WERI-Rb-1 (cell line): ENCODE results near the gene PLCH2.
A peak's percentile ranks its signal among the peaks of the same experiment; 100 is the strongest.

Experiments
- DNase-seq: peaks from one replicate; pipeline ENCODE4 v3.0.0-alpha.2; 2020
- H3K27ac ChIP-seq: fragments of 250-450 bp; sonication (Bioruptor Pico); 2 replicates; pipeline ENCODE4 v1.5.1; 2020; ENCODE audit warnings: mild to moderate bottlenecking, moderate library complexity
- H3K27me3 ChIP-seq: fragments of 250-450 bp; sonication (Bioruptor Pico); 2 replicates; pipeline ENCODE4 v1.5.1; 2021; ENCODE audit warnings: mild to moderate bottlenecking, low read depth, moderate library complexity; ENCODE audit not compliant: insufficient read depth, severe bottlenecking
- H3K36me3 ChIP-seq: fragments of 250-450 bp; sonication (Bioruptor Pico); 2 replicates; pipeline ENCODE4 v1.5.1; 2020; ENCODE audit warnings: mild to moderate bottlenecking, moderate library complexity
- H3K4me3 ChIP-seq: 2 replicates; pipeline ENCODE4 v1.5.1; 2011; ENCODE audit warnings: low read depth, mild to moderate bottlenecking, control low read depth, low read length
- H3K9me3 ChIP-seq: fragments of 250-450 bp; sonication (Bioruptor Pico); 2 replicates; pipeline ENCODE4 v1.5.1; 2021; ENCODE audit warnings: mild to moderate bottlenecking, moderate library complexity; ENCODE audit not compliant: severe bottlenecking
- TF ChIP-seq, protein P1 (sequence below): IDR thresholded peaks from 2 replicates; pipeline ENCODE4 v1.5.1; 2011; ENCODE audit warnings: low read depth, mild to moderate bottlenecking, control low read depth, inconsistent platforms, low read length

Gene PLCH2

DNA sequence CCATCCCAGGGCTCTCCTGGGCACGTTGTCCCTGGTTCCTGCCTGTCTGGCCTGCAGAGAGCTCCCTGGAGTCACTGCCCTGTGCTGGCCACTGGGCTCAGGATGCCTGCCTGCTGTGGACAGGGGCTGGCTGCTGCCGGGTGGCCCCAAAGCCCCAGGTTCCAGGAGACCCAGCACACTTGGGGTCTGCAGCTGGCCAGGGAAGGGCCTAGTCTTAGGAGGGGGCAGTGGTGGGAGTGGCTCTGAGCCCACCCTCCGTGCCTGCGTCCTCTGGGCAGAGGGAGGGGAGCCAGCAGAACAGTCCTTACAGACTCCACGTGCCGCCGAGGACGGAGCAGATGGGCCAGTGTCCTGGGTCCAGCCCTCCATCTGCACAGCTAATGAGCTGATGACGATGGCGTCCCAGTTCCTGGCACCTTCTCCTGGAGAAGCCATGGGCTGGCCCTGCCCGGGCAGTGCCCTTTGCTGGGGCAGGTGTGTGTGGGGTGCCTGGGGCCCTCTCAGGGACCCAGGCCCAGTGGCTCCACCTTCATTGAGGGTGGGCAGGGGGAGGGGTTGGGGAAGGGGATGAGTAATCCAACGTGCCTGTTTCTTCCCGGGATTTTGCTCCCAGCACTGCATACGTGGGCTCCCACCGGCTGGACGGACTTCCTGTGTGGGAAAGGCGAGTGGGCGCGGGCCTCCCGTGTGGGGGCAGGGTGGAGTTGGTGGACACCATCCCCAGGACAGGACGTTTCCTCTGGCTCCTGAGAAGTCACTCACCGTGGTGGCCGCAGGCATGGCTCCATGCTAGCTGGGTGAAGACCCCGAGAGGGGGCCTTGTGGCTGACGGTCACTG is 6.8 kb upstream of the PLCH2 start:
- Histone ChIP-seq H3K27ac (peak overlapping the region; percentile 98), H3K27me3 (no peaks in the 10 kb centered on the region), H3K9me3 (no peaks in the 10 kb centered on the region), H3K4me3 (no peak overlapping the region), H3K36me3 (peaks cover 8% of the 10 kb centered on the region)
- TF ChIP-seq, protein P1, sequence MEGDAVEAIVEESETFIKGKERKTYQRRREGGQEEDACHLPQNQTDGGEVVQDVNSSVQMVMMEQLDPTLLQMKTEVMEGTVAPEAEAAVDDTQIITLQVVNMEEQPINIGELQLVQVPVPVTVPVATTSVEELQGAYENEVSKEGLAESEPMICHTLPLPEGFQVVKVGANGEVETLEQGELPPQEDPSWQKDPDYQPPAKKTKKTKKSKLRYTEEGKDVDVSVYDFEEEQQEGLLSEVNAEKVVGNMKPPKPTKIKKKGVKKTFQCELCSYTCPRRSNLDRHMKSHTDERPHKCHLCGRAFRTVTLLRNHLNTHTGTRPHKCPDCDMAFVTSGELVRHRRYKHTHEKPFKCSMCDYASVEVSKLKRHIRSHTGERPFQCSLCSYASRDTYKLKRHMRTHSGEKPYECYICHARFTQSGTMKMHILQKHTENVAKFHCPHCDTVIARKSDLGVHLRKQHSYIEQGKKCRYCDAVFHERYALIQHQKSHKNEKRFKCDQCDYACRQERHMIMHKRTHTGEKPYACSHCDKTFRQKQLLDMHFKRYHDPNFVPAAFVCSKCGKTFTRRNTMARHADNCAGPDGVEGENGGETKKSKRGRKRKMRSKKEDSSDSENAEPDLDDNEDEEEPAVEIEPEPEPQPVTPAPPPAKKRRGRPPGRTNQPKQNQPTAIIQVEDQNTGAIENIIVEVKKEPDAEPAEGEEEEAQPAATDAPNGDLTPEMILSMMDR: no peak
- DNase-seq: peak; percentile 75

DNA sequence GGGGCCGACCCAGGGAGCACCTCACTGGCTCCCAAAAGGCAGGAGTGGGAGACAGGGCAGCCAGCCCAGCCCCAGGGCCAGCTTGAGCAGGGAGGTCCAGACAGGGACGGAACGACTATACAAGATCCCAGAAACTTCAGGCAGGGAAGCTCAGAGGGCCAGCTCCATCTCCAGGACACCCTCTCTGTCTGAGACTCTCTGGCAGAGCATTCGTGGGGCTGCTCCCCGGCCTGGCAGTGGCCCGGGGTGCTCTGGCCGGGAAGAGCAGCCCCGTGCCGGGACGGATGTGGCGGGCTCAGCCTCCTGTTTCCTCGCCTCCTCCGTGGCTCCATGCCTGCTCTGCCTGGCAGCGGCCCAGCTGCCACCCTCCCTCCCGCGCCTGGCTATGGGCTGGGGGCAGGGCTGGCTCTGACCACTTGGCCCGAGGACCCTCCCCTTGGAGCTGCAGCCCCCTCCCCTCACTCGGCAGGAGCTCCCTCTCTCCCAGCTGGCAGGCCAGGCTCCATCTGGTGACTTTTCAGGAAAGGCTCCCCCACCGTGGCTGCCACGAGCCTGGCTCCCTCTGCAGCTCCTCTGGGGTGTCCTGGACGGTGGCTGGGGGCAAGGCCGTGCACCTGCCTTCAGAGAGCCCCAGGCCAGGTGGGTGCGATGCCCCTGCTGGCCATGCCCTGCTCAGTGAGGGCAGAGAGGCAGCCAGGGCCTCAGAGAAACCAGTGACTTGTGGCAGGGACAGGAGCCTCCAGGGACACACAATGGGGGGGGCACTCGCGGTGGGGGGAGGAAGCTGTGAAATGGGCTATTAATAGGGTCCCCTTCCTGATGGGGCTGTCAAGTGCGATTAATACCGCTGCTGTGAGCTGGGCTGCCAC is 5.6 kb upstream of the PLCH2 start:
- H3K4me3 ChIP-seq: no peak overlapping the region
- no peaks in the 10 kb centered on the region for H3K27me3 ChIP-seq
- DNase-seq: peak; percentile 84
- peak overlapping the region; percentile 98 for H3K27ac ChIP-seq
- H3K36me3 ChIP-seq: peaks cover 8% of the 10 kb centered on the region
- TF ChIP-seq, protein P1: no peak
- H3K9me3 ChIP-seq: no peaks in the 10 kb centered on the region

DNA sequence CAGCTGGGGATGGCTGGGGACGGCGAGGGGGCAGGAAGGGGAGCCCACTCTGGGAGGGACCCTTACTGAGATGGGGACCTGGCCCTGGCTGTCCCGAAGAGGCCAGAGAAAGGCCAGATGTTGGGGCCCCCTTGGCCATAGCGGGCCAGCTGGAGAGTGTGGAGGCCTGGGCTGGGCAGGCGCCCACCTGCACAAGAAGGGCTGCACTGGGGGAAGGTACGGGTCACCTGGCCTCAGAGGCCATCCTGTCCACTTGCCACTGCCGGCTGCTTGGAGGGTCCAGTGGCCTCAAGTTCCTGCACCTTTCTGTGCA is 5.0 kb upstream of the PLCH2 start:
- H3K36me3 ChIP-seq: peaks cover 8% of the 10 kb centered on the region
- no peaks in the 10 kb centered on the region for H3K9me3 ChIP-seq
- no peak overlapping the region for H3K4me3 ChIP-seq
- H3K27ac ChIP-seq: peak overlapping the region; percentile 98
- TF ChIP-seq, protein P1: no peak
- no peaks in the 10 kb centered on the region for H3K27me3 ChIP-seq
- no peak for DNase-seq

DNA sequence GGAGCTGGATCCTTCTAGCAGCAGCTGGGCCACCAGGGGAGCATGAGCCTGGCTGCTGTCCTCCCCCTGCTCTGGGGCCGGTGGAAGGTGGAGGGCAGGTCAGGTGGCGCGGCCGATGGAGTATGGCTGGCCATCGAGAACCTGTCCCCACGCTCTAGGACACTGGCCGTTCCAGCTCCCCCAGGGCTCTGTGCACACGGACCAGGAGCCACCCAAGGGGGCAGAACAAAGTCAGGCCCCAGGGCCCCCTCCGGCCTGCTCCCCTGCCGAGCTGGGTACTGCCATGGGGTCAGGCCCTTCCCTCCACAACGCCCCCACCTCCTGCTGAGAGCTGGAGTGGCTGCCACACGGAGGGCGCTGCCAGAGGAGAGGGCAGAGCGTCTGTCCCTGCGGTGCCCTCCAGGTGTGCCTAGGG is 4.5 kb upstream of the PLCH2 start:
- H3K4me3 ChIP-seq: no peak overlapping the region
- H3K36me3 ChIP-seq: peaks cover 8% of the 10 kb centered on the region
- DNase-seq: peak; percentile 54
- H3K27me3 ChIP-seq: no peaks in the 10 kb centered on the region
- H3K27ac ChIP-seq: peak overlapping the region; percentile 98
- H3K9me3 ChIP-seq: no peaks in the 10 kb centered on the region
- TF ChIP-seq, protein P1: no peak

DNA sequence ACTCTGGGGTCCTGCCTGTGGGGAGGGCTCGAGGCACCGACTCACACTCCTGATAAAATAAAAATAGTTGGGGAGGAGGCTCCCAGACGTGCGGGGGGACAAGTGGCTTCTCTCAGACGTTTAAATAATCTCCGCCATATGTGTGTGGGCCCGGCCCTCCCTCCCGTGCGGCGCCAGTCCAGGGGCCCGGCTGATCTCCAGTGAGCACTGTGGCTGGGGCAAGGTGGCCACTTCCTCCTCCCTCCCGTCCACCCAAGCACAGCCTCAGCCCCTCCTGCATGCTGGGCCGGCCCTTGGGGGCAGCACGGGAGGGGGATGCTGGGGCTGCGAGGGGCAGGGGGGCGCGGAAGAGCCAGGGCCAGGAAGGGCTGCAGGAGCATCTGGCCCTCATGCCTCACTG is 4.0 kb upstream of the PLCH2 start:
- H3K9me3 ChIP-seq: no peaks in the 10 kb centered on the region
- DNase-seq: peak; percentile 88
- H3K4me3 ChIP-seq: no peak overlapping the region
- peak overlapping the region; percentile 98 for H3K27ac ChIP-seq
- H3K27me3 ChIP-seq: no peaks in the 10 kb centered on the region
- TF ChIP-seq, protein P1: no peak
- peaks cover 8% of the 10 kb centered on the region for H3K36me3 ChIP-seq
